HCT116 (cell line): Measurements from ENCODE around the gene OCA2. TPM values are rescaled to one million over a fixed set of nuclear protein-coding genes. Genes with fewer than 3 reads are reported as not detected.

Experiments
- ATAC-seq: fragments of 200-7000 bp; cut with Tn5 transposase; 2 replicates; pipeline ENCODE4 v1.9.1; 2020; ENCODE audit warnings: mild to moderate bottlenecking, moderate library complexity
- BruUV-seq: library from RNA; stranded (reverse); fragments of 400-500 nt; replicated peaks from 2 replicates; lab custom pipeline; 2021; lab: Mats Ljungman, UMichigan
- CTCF ChIA-PET: fragments of 300-600 bp; sonication (Branson Sonifier 250); formaldehyde crosslinking; loops from one replicate; lab custom pipeline; 2021; ENCODE audit warnings: antibody characterized with exemption; lab: Charles Lee
- POLR2A ChIA-PET: fragments of 300-600, 350-600 bp; sonication (Branson Sonifier 250); formaldehyde crosslinking; loops from one replicate; lab custom pipeline; 2021; ENCODE audit warnings: antibody characterized with exemption; lab: Charles Lee
- RAD21 ChIA-PET, 2 experiments: fragments of 300-600 bp; sonication (Branson Sonifier 250); formaldehyde crosslinking; loops; one replicate each; lab custom pipeline; 2023; ENCODE audit warnings: low total read pairs in 2 of 2; ENCODE audit not compliant: uncharacterized antibody in 2 of 2, unreplicated experiment in 2 of 2, low non-redundant PET in 1 of 2; lab: Charles Lee
- DNase-seq: peaks from one replicate; pipeline ENCODE4 v3.0.0-alpha.2; 2010; ENCODE audit warnings: low read depth, low spot score
- H2AFZ ChIP-seq: fragments of 200-600 bp; shearing (Covaris generic), sonication (generic); 2 replicates; pipeline ENCODE4 v1.6.1; 2017; ENCODE audit warnings: low read depth, mixed run types, mixed read lengths, antibody characterized with exemption, low read length; ENCODE audit not compliant: poor library complexity, severe bottlenecking
- H3K27ac ChIP-seq: 2 replicates; pipeline ENCODE4 v1.5.1; 2012; ENCODE audit warnings: low read depth, low read length
- H3K27me3 ChIP-seq: fragments of 200-600 bp; sonication (generic); 2 replicates; pipeline ENCODE4 v1.6.1; 2016; ENCODE audit warnings: mixed run types, low read length, mixed read lengths; ENCODE audit not compliant: insufficient read depth
- H3K36me3 ChIP-seq, 2 experiments: fragments of 200-500 bp in 1 of 2; fragments of 200-600 bp in 1 of 2; sonication (Bioruptor generic) in 1 of 2; sonication (generic) in 1 of 2; 2 replicates each; pipeline versions ENCODE4 v1.5.1 to v1.6.1; 2014 to 2016; ENCODE audit warnings: low read length in 2 of 2, inconsistent platforms in 1 of 2, mixed read lengths in 1 of 2, mixed run types in 1 of 2; ENCODE audit not compliant: insufficient read depth in 2 of 2, control insufficient read depth in 1 of 2
- H3K4me1 ChIP-seq, 2 experiments: fragments of 200-600 bp in 1 of 2; sonication (generic) in 1 of 2; 2 replicates each; pipeline versions ENCODE4 v1.5.1 to v1.6.1; 2012 to 2017; ENCODE audit warnings: low read length in 2 of 2, inconsistent platforms in 1 of 2, mild to moderate bottlenecking in 1 of 2, mixed read lengths in 1 of 2, mixed run types in 1 of 2, moderate library complexity in 1 of 2; ENCODE audit not compliant: insufficient read depth in 2 of 2, control insufficient read depth in 1 of 2
- H3K4me2 ChIP-seq: fragments of 200-600 bp; sonication (generic); 2 replicates; pipeline ENCODE4 v1.6.1; 2017; ENCODE audit warnings: mixed run types, low read length, mixed read lengths
- H3K4me3 ChIP-seq, 2 experiments: fragments of 200-600 bp in 1 of 2; sonication (generic) in 1 of 2; replicated peaks in 1 of 2; 2 replicates each; pipeline ENCODE4 v1.5.1; 2011 to 2016; ENCODE audit warnings: low read length in 2 of 2, control low read depth in 1 of 2, low read depth in 1 of 2, mild to moderate bottlenecking in 1 of 2, mixed read lengths in 1 of 2, mixed run types in 1 of 2
- H3K79me2 ChIP-seq: fragments of 200-600 bp; sonication (generic); 2 replicates; pipeline ENCODE4 v1.6.1; 2017; ENCODE audit warnings: mild to moderate bottlenecking, mixed run types, low read length, moderate library complexity, mixed read lengths; ENCODE audit not compliant: insufficient read depth
- H3K9ac ChIP-seq: fragments of 200-600 bp; sonication (generic); 2 replicates; pipeline ENCODE4 v1.6.1; 2016; ENCODE audit warnings: low read length, mixed read lengths
- H3K9me2 ChIP-seq: fragments of 200-600 bp; sonication (generic), shearing (Covaris generic); 2 replicates; pipeline ENCODE4 v1.6.1; 2017; ENCODE audit warnings: mixed run types, mild to moderate bottlenecking, moderate library complexity; ENCODE audit not compliant: insufficient read depth
- H3K9me3 ChIP-seq, 2 experiments: fragments of 200-500 bp in 1 of 2; fragments of 200-600 bp in 1 of 2; sonication (Bioruptor generic) in 1 of 2; sonication (generic) in 1 of 2; 2 replicates each; pipeline ENCODE4 v1.6.1; 2014 to 2017; ENCODE audit warnings: low read length in 2 of 2, mixed read lengths in 2 of 2, inconsistent platforms in 1 of 2, low read depth in 1 of 2, mild to moderate bottlenecking in 1 of 2, mixed run types in 1 of 2, moderate library complexity in 1 of 2; ENCODE audit not compliant: control insufficient read depth in 1 of 2, insufficient read depth in 1 of 2
- H4K20me1 ChIP-seq: fragments of 200-600 bp; sonication (generic), shearing (Covaris generic); 2 replicates; pipeline ENCODE4 v1.6.1; 2017; ENCODE audit warnings: mixed run types, mild to moderate bottlenecking, moderate library complexity; ENCODE audit not compliant: insufficient read depth
- ELF1 ChIP-seq: IDR thresholded peaks from 2 replicates; pipeline ENCODE4 v1.6.1; 2012; ENCODE audit warnings: low read depth, borderline replicate concordance
- FOSL1 ChIP-seq: IDR thresholded peaks from 2 replicates; pipeline ENCODE4 v1.6.1; 2012; ENCODE audit warnings: low read depth
- RAD21 ChIP-seq: IDR thresholded peaks from 2 replicates; pipeline ENCODE4 v1.6.1; 2012; ENCODE audit warnings: low read depth, mild to moderate bottlenecking
- REST ChIP-seq: IDR thresholded peaks from 2 replicates; pipeline ENCODE4 v1.6.1; 2012; ENCODE audit warnings: low read depth
- SIN3A ChIP-seq: IDR thresholded peaks from 2 replicates; pipeline ENCODE4 v1.6.1; 2012; ENCODE audit warnings: low read depth
- intact Hi-C: fragments of 100-400 bp; cut with micrococcal nuclease; formaldehyde crosslinking; loops from 2 replicates; pipeline ENCODE4 v1.10.0; 2022
- total RNA-seq: library from RNA; stranded (reverse); gene quantifications from one replicate; pipeline ENCODE4 v1.2.1, GENCODE V29; 2021; ENCODE audit not compliant: unreplicated experiment

The OCA2 gene
- total RNA-seq, 1 experiment from 2014 or later: not detected

- H3K9ac ChIP-seq: no peak overlapping the region
- H3K79me2 ChIP-seq: no peaks in the 10 kb centered on the region
- H3K4me1 ChIP-seq: no peaks in the 10 kb centered on the region
- H3K9me2 ChIP-seq: no peaks in the 10 kb centered on the region
- no peak overlapping the region for H2AFZ ChIP-seq
- H3K9me3 ChIP-seq: no peaks in the 10 kb centered on the region
- no peak overlapping the region for H3K4me2 ChIP-seq
- peaks cover 6 to 15% of the 10 kb centered on the region in 2 experiments; a peak in 3 of 4 replicates for H3K36me3 ChIP-seq
- intact Hi-C loops: no loop called here
- no peak for TF ChIP-seq REST
- TF ChIP-seq ELF1: no peak
- no peak for TF ChIP-seq FOSL1
- no peak for TF ChIP-seq SIN3A
- no peak for TF ChIP-seq RAD21
- no peak for DNase-seq
- CTCF ChIA-PET: interaction anchor here (3.2 kb wide), 1 partner anchor 9 kb away, joined by 8 read pairs; no protein-coding TSS in a partner anchor
- RAD21 ChIA-PET: no interaction called here
- POLR2A ChIA-PET: no interaction called here
- H4K20me1 ChIP-seq: no peaks in the 10 kb centered on the region
- H3K27ac ChIP-seq: no peak overlapping the region
- H3K27me3 ChIP-seq: no peaks in the 10 kb centered on the region
- no peak for ATAC-seq
- BruUV-seq: no TSS peak
- H3K4me3 ChIP-seq: no peak overlapping the region
These were observed 18.4 kb upstream of the OCA2 start for GRCh38 chr15:28117432-28117990.
